HL-60 (cell line): ENCODE data around the gene MEIKIN.

Experiments used
- DNase-seq, 2 experiments: peaks; one replicate each; pipeline ENCODE4 v3.0.0-alpha.2; 2010 to 2020; ENCODE audit warnings: low read depth in 1 of 2, low spot score in 1 of 2
- H3K27ac ChIP-seq: fragments of 250-450 bp; sonication (Bioruptor Pico); replicated peaks from 2 replicates; pipeline ENCODE4 v1.5.1; 2020; ENCODE audit warnings: mild to moderate bottlenecking, moderate library complexity
- H3K27me3 ChIP-seq: fragments of 250-450 bp; sonication (Bioruptor Pico); 2 replicates; pipeline ENCODE4 v1.5.1; 2021; ENCODE audit warnings: mild to moderate bottlenecking, moderate library complexity; ENCODE audit not compliant: insufficient read depth, poor library complexity, severe bottlenecking
- H3K4me3 ChIP-seq: replicated peaks from 2 replicates; pipeline ENCODE4 v1.5.1; 2011; ENCODE audit warnings: mild to moderate bottlenecking, control low read depth, low read length; ENCODE audit not compliant: insufficient read depth
- GABPA ChIP-seq: IDR thresholded peaks from 2 replicates; pipeline ENCODE4 v1.6.1; 2012; ENCODE audit warnings: low read depth
- POLR2AphosphoS5 ChIP-seq: IDR thresholded peaks from 2 replicates; pipeline ENCODE4 v1.6.1; 2012; ENCODE audit warnings: low read depth
- SPI1 ChIP-seq: IDR thresholded peaks from 2 replicates; pipeline ENCODE4 v1.6.1; 2012; ENCODE audit warnings: low read depth, mild to moderate bottlenecking, borderline replicate concordance
- TF ChIP-seq, protein P1 (sequence below): IDR thresholded peaks from one replicate; pipeline ENCODE4 v1.5.1; 2011; ENCODE audit warnings: low read length, control low read depth, inconsistent platforms; ENCODE audit not compliant: insufficient read depth
- TF ChIP-seq, protein P2 (sequence below): IDR thresholded peaks from 2 replicates; pipeline ENCODE4 v1.6.1; 2012; ENCODE audit warnings: low read depth; ENCODE audit not compliant: insufficient replicate concordance

MEIKIN gene

DNA sequence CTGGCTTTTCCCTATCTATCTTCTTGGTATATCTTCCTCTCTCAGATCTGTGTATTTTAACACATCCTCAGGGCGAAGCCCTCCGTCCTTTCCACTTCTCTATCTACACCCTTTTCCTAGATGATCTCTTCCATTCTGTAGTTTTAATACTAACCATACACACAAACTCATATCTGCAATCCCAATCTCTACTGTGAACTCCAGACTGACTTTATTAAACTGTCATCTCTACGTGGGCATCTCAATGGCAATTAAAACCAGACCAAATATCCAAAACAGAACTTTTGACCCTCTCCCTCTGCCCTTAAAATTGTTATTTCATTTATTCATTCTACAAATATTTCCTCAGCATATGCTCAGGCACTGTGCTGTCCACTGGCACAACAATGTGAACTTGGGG lies 155.7 kb downstream of the MEIKIN start:
- H3K27me3 ChIP-seq, result no peaks in the 10 kb centered on the region
- no peak overlapping the region for H3K27ac ChIP-seq
- no peak overlapping the region for H3K4me3 ChIP-seq
- TF ChIP-seq POLR2AphosphoS5, result no peak
- DNase-seq, result no peak

DNA sequence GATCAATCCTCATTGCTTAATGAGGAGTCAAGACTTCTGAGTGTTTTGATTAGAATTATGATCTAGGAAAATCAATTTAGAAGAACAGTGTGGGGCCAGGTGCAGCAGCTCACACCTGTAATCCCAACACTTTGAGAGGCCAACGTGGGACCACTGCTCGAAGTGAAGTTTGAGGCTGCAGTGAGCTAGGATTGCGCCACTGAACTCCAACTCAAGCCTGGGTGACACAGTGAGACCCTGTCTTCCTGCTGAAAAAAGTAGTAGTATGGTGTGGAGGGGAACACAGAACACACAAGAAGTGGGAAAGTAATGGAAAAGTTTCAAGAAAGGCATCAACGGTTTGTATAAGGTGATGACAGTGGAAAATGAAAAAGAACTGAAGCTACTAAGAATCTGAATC lies 157.7 kb downstream of the MEIKIN start:
- Histone ChIP-seq H3K27me3 (no peaks in the 10 kb centered on the region), H3K4me3 (no peak overlapping the region), H3K27ac (no peak overlapping the region)
- no peak for DNase-seq
- TF ChIP-seq GABPA (no peak), SPI1 (no peak), POLR2AphosphoS5 (no peak)
- TF ChIP-seq, protein P1, sequence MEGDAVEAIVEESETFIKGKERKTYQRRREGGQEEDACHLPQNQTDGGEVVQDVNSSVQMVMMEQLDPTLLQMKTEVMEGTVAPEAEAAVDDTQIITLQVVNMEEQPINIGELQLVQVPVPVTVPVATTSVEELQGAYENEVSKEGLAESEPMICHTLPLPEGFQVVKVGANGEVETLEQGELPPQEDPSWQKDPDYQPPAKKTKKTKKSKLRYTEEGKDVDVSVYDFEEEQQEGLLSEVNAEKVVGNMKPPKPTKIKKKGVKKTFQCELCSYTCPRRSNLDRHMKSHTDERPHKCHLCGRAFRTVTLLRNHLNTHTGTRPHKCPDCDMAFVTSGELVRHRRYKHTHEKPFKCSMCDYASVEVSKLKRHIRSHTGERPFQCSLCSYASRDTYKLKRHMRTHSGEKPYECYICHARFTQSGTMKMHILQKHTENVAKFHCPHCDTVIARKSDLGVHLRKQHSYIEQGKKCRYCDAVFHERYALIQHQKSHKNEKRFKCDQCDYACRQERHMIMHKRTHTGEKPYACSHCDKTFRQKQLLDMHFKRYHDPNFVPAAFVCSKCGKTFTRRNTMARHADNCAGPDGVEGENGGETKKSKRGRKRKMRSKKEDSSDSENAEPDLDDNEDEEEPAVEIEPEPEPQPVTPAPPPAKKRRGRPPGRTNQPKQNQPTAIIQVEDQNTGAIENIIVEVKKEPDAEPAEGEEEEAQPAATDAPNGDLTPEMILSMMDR, result no peak
- TF ChIP-seq, protein P2, sequence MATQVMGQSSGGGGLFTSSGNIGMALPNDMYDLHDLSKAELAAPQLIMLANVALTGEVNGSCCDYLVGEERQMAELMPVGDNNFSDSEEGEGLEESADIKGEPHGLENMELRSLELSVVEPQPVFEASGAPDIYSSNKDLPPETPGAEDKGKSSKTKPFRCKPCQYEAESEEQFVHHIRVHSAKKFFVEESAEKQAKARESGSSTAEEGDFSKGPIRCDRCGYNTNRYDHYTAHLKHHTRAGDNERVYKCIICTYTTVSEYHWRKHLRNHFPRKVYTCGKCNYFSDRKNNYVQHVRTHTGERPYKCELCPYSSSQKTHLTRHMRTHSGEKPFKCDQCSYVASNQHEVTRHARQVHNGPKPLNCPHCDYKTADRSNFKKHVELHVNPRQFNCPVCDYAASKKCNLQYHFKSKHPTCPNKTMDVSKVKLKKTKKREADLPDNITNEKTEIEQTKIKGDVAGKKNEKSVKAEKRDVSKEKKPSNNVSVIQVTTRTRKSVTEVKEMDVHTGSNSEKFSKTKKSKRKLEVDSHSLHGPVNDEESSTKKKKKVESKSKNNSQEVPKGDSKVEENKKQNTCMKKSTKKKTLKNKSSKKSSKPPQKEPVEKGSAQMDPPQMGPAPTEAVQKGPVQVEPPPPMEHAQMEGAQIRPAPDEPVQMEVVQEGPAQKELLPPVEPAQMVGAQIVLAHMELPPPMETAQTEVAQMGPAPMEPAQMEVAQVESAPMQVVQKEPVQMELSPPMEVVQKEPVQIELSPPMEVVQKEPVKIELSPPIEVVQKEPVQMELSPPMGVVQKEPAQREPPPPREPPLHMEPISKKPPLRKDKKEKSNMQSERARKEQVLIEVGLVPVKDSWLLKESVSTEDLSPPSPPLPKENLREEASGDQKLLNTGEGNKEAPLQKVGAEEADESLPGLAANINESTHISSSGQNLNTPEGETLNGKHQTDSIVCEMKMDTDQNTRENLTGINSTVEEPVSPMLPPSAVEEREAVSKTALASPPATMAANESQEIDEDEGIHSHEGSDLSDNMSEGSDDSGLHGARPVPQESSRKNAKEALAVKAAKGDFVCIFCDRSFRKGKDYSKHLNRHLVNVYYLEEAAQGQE, result no peak

DNA sequence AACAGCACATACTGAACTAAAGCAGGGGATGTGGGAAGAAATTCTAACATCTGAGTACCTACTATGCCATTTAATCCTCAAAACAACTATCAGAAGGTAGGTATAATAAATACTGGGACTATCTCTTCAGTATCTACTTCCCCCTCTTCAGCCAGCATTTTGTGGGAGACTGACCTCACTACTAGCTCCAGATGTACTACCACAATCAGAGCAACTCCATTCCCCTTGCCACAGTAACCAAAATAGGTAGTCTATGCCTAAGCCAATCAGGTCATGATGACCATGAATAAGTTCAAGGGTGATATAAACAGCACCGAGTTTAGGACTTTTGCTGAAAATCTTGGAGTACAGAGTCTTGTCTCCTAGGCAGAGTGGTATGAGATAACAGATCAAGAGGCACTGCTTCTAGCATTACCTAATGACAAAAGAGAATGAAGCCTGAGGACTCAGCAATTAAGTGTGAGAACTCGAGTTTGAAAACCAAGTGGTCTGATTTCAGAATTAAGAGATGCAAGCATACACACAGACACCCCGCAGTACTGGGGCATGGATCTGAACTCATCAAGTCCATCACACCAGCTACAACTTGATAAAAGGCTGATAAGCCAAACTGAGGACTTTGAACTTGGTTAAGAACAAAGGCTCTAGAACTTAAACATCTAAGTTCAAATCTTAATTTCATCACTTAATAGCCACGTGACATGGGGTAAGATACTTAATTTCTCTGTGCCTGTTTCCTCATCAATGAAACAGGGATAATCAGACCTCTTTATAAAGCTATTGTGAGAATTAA lies 158.4 kb downstream of the MEIKIN start:
- DNase-seq, result no peak
- Histone ChIP-seq H3K4me3 (no peak overlapping the region), H3K27ac (no peak overlapping the region), H3K27me3 (no peaks in the 10 kb centered on the region)
- TF ChIP-seq POLR2AphosphoS5 (no peak), GABPA (no peak), SPI1 (no peak)
- TF ChIP-seq, protein P1, result no peak
- TF ChIP-seq, protein P2, result no peak

DNA sequence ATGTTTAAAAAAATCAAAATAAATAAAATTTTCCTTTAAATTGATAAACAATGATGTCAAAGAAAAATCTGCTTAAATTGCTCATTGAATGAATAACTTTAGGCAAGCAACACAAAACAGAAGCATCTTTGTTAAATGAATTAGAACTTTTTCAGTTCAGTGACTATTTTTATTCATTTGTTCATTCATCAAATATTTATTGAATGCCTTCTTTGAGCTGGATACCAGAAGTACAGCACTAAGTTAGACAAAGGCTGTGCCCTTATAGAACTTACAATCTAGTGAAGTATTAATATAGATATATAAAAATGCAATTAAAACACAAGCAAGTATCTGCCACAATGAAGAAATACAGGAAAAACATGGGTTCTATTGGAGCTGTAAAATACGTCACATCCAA lies 159.4 kb downstream of the MEIKIN start:
- Histone ChIP-seq H3K27me3 (no peaks in the 10 kb centered on the region), H3K4me3 (no peak overlapping the region), H3K27ac (no peak overlapping the region)
- TF ChIP-seq POLR2AphosphoS5, result no peak
- TF ChIP-seq, protein P2, result no peak
- TF ChIP-seq, protein P1, result no peak
- no peak for TF ChIP-seq SPI1
- TF ChIP-seq GABPA, result no peak
- no peak for DNase-seq
